IPS DF 19.7 (cell line): ENCODE results near the gene KDR.

Experiments
- DNase-seq: peaks from one replicate; pipeline ENCODE4 v3.0.0-alpha.2; 2013; ENCODE audit warnings: low read depth, low spot score

KDR gene

GRCh38 chr4:55079451-55080173, 45.8 kb downstream of the KDR start:
- DNase-seq, result no peak

DNA sequence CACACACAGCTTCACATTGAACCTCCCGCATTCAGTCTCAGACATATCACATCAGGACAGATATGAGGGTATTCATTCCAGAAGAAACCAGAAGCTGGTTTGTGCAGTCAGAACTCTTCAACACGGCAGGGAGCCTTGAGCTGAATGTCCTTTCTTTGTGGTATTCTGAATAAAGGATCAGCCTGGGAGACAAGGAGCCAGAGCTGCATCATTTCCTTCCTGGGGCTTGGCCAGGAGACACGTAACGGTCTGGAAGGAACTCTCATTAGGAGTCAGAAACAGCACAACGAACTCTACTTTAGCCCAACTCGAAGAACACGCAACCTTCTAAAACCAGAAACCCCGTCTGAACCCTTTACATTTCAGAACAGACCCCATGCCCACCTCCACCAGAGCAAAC, 46.4 kb downstream of the KDR start:
- no peak for DNase-seq

DNA sequence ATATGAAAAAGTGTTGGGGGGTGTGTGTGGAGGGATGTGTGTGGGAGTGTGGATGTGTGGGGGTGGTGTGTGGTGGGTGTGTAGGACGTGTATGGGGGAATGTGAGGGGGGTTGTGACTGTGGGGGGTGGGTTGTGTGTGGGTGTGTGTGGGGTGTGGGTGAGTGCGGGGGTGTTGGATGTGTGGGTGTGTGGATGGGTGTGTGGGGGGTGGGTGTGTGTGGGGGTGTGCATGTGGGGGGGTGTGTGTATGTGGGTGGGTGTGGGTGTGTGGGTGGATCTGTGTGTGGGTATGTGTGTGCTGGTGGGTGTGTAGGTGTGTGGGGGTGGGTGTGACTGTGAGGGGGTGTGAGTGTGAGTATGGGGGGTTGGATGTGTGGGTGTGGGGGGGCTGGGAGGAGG, 47.8 kb downstream of the KDR start:
- no peak for DNase-seq

DNA sequence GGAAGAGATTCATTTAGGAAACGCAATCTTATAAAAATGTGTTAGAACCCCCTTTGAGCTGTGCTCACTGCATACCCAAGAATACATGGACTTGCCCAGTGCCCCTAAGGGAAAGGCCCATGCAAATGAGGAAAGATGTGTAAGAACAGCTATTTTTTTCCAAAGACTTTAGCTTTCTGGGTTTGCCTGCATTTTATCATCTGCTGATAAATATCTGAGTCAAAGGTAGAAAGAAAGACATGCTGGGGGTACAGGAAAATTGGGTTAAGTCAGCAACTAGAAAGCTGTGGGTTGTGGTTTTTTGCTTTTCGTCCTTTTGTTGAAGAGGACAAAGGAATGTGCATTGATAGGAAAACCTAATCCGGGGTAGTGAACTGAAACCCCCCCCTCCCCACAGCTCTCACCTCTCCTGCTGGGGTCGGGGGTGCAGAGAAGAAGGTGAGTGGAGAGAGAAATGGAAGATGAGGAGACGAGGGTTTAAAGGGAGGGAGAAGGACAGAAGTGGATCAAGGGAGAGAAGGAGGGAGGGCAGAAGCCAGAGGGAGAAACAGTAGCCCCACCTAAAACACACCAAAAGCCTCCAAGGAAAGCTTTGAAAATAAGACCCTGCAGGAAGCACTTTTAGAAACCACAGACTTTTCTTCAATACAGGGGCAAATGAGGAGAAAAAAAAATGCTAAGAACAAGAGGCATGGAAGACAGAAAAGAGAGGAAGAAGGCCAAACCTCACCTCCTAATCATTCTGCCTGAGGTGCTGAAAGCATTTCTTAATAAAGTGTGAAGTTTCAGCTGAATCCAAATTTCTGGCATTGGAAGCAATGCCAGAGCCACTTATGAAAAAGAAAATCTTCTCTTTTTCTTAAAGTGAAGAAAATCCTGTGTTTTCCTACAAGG, 49.3 kb downstream of the KDR start:
- DNase-seq, result no peak

DNA sequence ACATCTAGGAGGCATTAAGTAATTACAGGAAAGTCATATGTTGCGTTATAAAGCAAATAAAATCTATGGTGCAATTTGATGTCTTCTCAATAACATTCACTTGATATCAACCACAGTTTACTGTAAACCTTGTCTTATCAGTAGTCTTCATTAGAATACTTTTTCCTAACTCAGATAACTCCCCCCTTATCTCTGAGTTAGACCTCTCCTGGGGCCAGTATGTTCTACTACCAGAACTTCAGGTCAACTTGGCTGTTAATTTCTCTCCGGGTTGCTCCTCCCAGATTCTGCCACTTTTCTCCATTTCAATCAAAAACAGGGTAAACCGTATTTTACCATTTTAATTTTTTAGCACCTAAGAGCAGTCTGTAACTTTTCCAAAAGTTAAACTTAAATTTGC, 50.0 kb downstream of the KDR start:
- no peak for DNase-seq

GRCh38 chr4:55074386-55074785, 51.0 kb downstream of the KDR start:
- no peak for DNase-seq

DNA sequence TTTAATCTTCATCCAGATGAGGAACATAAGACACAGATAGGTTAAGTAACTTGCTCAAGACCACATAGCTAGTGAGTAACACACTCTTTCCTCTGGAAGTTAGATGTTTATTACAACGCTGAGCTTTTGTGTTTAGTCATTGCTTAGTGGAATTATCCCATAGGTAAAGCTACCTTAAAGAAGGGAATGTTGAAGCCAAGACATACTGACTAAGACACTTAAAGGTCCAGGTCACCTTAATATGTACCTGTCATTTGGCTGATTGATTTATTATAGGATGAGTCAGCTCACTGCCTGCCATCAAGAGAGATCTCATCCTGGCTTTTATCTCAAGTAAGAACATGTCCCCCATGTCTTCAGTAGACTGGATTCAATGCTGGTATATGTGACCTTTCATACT, 53.4 kb downstream of the KDR start:
- DNase-seq, result no peak

DNA sequence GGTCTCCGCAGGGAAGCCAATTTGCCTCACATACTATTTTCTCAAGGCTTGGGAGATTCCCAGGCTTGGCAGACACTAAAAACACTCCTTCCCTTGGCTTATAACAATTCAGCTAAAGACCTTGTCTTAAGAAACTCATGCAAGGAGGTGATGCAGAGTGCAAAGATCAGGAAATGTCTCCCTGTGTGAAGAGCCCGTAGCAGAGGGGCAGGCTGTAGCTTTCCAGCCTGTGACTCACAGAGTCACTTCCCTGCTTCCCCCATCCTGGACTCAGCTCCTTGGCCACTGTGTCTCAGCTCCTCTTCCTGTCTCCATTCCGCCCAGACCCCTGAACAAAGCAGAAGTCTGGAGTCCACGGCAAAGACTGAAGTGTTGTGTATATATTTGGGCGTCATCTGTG, 56.1 kb downstream of the KDR start:
- no peak for DNase-seq

- no peak for DNase-seq
These were observed 56.9 kb downstream of the KDR start for GRCh38 chr4:55068522-55068921.

GRCh38 chr4:55066018-55066417, 59.4 kb downstream of the KDR start:
- DNase-seq, result no peak

DNA sequence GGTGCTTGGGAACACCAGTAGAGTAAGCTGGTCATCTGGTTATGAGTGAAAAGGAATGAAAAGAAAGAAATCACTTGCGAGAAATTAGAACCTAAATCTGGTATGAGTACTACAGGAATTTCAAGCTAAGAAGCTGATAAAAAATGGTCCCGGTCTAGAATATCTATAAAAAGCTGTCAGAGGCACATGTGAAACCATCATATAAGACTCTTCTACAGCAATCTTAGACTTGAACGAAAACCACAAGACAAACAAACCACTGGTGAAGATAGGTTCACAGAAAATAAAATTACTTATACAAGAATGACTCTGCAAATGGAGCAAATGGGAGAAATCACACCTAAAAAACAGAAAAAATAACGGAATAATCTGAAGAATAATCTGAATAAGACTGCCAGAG, 69.9 kb downstream of the KDR start:
- DNase-seq, result no peak

- DNase-seq, result no peak
These were observed 73.9 kb downstream of the KDR start for GRCh38 chr4:55051532-55051931.

DNA sequence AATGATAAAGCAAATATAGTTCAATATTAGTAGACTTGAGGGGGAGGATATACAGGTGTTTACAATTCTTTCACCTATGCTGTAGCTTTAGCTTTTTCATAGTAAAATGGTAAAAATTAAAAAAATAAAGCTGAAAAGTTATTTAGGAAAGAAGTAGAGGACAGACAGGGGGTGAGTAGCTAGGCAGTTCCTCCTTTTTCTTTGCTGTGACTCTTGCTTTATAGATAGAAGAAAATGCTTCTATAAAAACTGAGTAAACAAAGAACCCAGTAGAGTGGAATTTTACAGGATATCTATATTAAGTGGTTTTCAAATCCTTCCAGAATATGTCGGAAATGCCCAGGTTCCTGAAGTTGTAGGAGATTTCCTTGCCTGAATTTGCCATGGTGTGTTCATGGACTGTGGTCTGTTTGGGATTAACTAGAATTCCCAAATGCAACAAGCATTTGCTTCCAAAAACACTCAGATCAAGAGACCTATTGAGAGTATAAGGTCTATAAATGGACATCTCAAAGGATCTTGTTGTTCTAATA, 74.9 kb downstream of the KDR start:
- no peak for DNase-seq

DNA sequence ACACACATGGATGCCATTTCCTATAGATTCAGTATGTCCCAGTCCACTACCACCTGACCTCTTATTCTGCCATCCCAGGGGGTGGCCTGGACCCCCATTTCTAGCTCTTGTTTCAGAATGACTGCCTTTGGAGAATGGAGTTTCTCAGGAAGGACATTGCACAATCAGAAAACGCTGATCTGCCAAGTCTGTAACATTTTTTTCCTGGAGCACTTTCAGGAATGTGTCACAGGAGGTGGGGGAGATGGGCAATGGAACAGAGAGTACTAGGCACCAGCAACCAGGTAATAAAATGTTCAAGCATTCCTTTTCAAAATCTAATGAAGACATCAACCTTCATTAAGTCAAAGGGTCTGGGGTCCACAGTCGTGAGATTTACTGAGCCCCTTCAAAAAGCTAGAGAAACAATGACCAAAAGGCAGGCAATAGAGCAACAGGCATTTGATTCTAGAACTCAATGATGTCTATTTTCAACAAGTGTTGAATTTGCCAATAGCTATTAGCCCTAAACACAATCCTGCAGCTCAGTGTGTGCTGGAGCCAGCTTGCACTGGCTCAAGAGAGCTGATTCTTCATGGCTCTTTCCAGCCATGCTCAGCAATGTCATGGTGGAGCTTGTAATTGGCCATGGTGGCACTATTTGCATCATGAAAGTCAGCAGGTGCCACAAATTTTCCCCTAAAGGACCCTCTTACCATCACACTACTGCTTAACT, 87.1 kb downstream of the KDR start:
- DNase-seq, result no peak

- no peak for DNase-seq
These were observed 87.7 kb downstream of the KDR start for GRCh38 chr4:55037728-55038127.

- no peak for DNase-seq
These were observed 89.0 kb downstream of the KDR start for GRCh38 chr4:55036405-55036804.

GRCh38 chr4:55035892-55036291, 89.5 kb downstream of the KDR start:
- no peak for DNase-seq

DNA sequence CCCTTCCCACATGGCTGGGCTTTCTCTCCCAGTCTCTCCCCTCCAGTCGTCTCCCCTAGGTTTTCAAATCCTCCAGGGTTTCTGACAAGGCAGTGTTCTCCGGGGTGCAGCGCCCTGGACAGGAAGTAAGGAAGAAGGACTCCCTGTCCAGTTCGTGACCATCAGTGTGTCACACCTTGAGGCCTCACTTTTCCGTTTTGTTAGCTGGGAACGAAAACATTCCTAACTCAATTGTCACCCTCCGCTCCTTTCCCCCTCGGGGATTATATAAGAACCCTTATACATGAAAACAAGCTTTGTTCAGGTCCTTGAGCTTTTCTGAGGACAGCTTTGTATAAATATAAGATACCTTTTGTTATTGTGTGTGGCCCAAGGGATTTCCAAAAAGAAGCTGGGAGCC, 92.1 kb downstream of the KDR start:
- DNase-seq, result no peak

DNA sequence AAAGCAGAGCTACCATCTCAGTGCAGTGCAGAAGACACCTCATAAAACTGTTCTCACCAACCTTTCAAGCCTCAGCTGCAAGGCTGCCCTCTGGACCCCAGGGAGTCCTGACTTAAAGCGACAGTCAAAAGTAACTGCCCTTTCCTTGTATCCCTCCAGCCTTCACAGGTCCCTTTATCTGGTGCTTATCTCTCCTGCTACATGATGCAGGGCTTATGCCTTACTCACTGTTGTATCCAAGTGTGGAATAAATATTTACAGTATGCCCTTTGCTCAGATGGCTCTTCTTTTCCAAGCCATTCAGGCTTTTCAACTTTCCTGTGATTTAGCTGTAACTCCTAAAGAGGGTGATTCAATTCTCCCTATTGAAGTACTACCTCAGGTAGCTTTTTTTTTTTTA, 92.6 kb downstream of the KDR start:
- no peak for DNase-seq

GRCh38 chr4:55032179-55032578, 93.2 kb downstream of the KDR start:
- DNase-seq, result no peak

DNA sequence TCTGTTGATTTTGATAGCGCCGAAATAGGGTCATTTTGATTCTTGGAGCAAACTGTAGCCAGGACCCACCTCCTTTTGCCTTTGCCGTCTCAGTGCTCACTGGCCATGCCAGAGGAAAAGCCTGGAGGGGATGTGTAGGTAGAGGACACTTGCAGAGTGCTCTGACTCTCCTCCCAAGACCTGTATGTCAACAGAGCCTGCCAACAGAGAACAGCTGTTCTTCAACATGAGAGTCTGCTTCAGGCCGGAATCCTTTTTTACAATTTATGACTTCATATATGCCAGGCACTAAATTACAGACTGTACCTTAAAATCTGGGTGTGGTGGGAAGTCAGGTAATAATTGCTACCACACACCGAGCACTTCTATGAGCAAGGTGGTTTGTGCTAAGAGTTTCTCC, 94.2 kb downstream of the KDR start:
- DNase-seq, result no peak

GRCh38 chr4:55030589-55030988, 94.8 kb downstream of the KDR start:
- DNase-seq, result no peak
